HG03565 (cell line): ENCODE data around the gene PARM1.

ENCODE experiments used
- ATAC-seq: cut with Tn5 transposase; IDR thresholded peaks from one replicate; pipeline ENCODE4 v1.9.1; 2021; ENCODE audit warnings: mild to moderate bottlenecking, moderate library complexity; ENCODE audit not compliant: unreplicated experiment

Gene PARM1

GRCh38 chr4:75028196-75028854, 95.4 kb downstream of the PARM1 start:
- ATAC-seq = no peak

GRCh38 chr4:75030028-75030427, 97.1 kb downstream of the PARM1 start:
- no peak for ATAC-seq

GRCh38 chr4:75030649-75031235, 97.8 kb downstream of the PARM1 start:
- no peak for ATAC-seq

- no peak for ATAC-seq
Observed at GRCh38 chr4:75031775-75032174, 98.9 kb downstream of the PARM1 start.

GRCh38 chr4:75034523-75034922, 101.6 kb downstream of the PARM1 start:
- ATAC-seq = no peak

- no peak for ATAC-seq
Observed at GRCh38 chr4:75035321-75035720, 102.4 kb downstream of the PARM1 start.

- ATAC-seq = no peak
Observed at GRCh38 chr4:75036046-75036830, 103.3 kb downstream of the PARM1 start.

- ATAC-seq = no peak
Observed at GRCh38 chr4:75037252-75037651, 104.3 kb downstream of the PARM1 start.

- no peak for ATAC-seq
Observed at GRCh38 chr4:75038376-75038775, 105.5 kb downstream of the PARM1 start.

- no peak for ATAC-seq
Observed at GRCh38 chr4:75040703-75041102, 107.8 kb downstream of the PARM1 start.

GRCh38 chr4:75042601-75043208, 109.8 kb downstream of the PARM1 start:
- no peak for ATAC-seq

GRCh38 chr4:75046226-75046625, 113.3 kb downstream of the PARM1 start:
- no peak for ATAC-seq

GRCh38 chr4:75046641-75047040, 113.7 kb downstream of the PARM1 start:
- no peak for ATAC-seq

GRCh38 chr4:75048208-75048879, 115.4 kb downstream of the PARM1 start:
- no peak for ATAC-seq

- no peak for ATAC-seq
Observed at GRCh38 chr4:75051431-75051830, 118.5 kb downstream of the PARM1 start.

- ATAC-seq = no peak
Observed at GRCh38 chr4:75053352-75053751, 120.4 kb downstream of the PARM1 start.

GRCh38 chr4:75054078-75054477, 121.2 kb downstream of the PARM1 start:
- ATAC-seq = no peak

GRCh38 chr4:75056277-75056676, 123.4 kb downstream of the PARM1 start:
- ATAC-seq = no peak

- ATAC-seq = no peak
Observed at GRCh38 chr4:75057369-75057768, 124.5 kb downstream of the PARM1 start.

- no peak for ATAC-seq
Observed at GRCh38 chr4:75058486-75058885, 125.6 kb downstream of the PARM1 start.

- ATAC-seq = no peak
Observed at GRCh38 chr4:75063433-75063832, 130.5 kb downstream of the PARM1 start.
